ENCODE data around the gene CALML3.

CALML3 gene

DNA sequence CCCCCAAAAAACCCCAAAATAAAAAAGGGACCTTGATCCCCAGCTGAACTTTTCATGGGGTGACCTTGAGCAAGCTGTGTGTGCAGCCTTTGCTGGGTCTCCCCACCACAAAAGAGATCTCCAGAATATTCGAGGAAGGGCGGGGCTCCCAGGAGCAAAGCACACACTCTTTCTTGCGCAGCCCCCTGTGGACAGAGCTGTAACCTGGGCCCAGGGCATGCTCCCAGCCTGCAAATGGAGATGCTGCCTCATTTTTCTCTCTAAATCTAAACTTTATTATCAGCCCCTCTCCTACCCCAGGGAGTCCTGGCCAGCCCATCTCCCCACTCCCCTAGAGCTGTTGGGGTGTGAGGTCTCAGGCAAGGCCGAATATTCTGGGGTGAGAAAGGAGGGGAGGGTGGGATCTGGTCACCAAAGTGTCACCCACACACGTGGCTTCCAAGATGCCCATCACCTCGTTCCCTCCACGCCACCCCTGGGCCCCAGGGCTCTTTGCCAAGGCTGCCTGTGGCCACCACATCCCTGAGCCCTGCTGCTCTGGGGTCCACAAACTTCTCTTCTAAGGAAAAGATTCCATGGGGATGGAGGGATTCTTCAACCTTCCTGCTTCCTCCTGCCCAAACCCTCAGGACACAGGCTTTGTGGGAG is 1.7 kb upstream of the CALML3 start:
- no peaks in the 10 kb centered on the region for H3K36me3 ChIP-seq (ENCODE audit: control insufficient read depth, low read depth, low read length)

DNA sequence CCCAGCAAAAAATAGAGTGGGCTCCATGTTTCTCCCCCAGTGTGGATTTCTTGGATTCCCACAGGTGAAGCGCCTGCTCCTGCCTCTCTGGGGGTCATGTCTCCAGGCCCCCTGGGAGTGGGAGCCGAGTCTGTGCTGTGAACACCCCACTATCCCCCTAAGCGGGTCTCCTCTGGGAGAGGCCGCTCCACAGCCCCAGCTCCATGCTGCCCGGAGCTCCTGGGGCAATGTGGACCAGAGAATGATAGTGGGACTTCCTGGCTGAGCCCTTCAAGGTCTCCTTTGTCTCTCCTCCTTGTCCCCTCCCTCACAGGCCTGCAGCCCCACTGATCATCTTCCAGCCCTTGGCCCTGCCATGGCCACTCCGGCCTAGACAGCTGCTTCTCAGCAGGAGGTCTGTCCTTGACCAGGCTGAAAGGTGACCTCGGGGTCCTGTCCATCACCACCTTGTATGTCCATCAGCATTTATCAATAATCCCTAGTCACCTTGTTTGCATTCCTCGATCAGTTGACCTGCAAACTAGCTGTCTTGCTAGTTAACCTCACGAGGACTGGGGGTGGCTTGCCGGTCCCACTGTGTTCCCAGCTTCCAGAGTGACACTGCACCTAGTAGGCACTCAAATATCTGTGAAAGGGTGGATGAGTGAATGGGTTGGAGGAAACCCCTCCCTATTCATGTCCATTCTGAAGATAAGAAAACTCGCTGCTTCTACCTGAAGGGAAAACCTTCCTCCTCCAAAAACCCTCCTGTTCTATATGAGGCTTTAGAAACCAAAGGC is 776 bp upstream of the CALML3 start:
- Histone ChIP-seq H3K9ac (ENCODE audit: low read length) (no peak overlapping the region), H3K9me3 (ENCODE audit: control insufficient read depth, low read depth, low read length) (no peaks in the 10 kb centered on the region), H3K27ac (ENCODE audit: low read length) (no peak overlapping the region), H3K27me3 (ENCODE audit: control insufficient read depth, insufficient read depth, low read length) (no peaks in the 10 kb centered on the region), H3K4me1 (ENCODE audit: control insufficient read depth, low read depth, low read length) (peaks cover 5% of the 10 kb centered on the region), H3K4me3 (ENCODE audit: low read length) (no peak overlapping the region), H3K36me3 (ENCODE audit: control insufficient read depth, low read depth, low read length) (no peaks in the 10 kb centered on the region)

More for the DNA sequence above, 1.7 kb upstream of the CALML3 start:
- Histone ChIP-seq H3K4me3 (ENCODE audit: low read length) (no peak overlapping the region), H3K9me3 (ENCODE audit: control insufficient read depth, low read depth, low read length) (no peaks in the 10 kb centered on the region), H3K9ac (ENCODE audit: low read length) (no peak overlapping the region), H3K4me1 (ENCODE audit: control insufficient read depth, low read depth, low read length) (peaks cover 5% of the 10 kb centered on the region), H3K27ac (ENCODE audit: low read length) (no peak overlapping the region), H3K27me3 (ENCODE audit: control insufficient read depth, insufficient read depth, low read length) (no peaks in the 10 kb centered on the region)

GRCh38 chr10:5525561-5526341 is 990 bp downstream of the CALML3 start:
- Histone ChIP-seq H3K4me1 (ENCODE audit: control insufficient read depth, low read depth, low read length) (peaks cover 5% of the 10 kb centered on the region), H3K27ac (ENCODE audit: low read length) (no peak overlapping the region), H3K4me3 (ENCODE audit: low read length) (no peak overlapping the region), H3K9ac (ENCODE audit: low read length) (no peak overlapping the region), H3K9me3 (ENCODE audit: control insufficient read depth, low read depth, low read length) (no peaks in the 10 kb centered on the region), H3K36me3 (ENCODE audit: control insufficient read depth, low read depth, low read length) (no peaks in the 10 kb centered on the region), H3K27me3 (ENCODE audit: control insufficient read depth, insufficient read depth, low read length) (no peaks in the 10 kb centered on the region)

DNA sequence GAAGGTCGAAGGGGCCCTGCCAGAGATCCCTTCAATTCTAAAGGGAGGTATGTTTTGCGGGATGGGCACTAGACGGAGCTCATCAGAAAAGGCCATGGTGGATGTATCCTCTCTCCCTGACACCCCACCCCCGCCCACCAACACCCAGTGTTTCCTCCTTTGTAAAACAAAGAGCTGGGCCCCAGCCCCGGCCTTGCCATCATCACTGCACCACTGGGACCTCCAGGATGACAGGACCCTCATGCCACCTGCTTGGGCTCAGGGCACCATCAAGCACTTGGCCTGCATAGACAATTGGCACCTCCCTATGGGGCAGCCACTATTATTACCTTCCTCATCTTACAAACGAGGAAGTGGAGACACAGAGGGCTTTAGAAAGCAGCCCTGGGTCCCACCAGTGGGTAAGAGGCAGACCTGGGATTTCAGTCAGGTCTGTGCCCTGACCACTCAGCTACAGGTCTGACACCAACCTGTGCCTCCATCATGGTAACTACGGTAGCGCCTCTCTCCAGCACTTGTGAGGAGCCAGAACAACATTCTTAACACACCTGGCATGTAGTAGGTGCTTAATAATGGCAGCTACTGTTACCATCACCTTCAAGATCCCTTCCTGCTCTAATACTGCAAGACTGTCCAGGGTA is 2.0 kb downstream of the CALML3 start:
- Histone ChIP-seq H3K36me3 (ENCODE audit: control insufficient read depth, low read depth, low read length) (no peaks in the 10 kb centered on the region), H3K9ac (ENCODE audit: low read length) (no peak overlapping the region), H3K4me1 (ENCODE audit: control insufficient read depth, low read depth, low read length) (peaks cover 5% of the 10 kb centered on the region), H3K27ac (ENCODE audit: low read length) (no peak overlapping the region), H3K4me3 (ENCODE audit: low read length) (no peak overlapping the region), H3K27me3 (ENCODE audit: control insufficient read depth, insufficient read depth, low read length) (no peaks in the 10 kb centered on the region), H3K9me3 (ENCODE audit: control insufficient read depth, low read depth, low read length) (no peaks in the 10 kb centered on the region)

DNA sequence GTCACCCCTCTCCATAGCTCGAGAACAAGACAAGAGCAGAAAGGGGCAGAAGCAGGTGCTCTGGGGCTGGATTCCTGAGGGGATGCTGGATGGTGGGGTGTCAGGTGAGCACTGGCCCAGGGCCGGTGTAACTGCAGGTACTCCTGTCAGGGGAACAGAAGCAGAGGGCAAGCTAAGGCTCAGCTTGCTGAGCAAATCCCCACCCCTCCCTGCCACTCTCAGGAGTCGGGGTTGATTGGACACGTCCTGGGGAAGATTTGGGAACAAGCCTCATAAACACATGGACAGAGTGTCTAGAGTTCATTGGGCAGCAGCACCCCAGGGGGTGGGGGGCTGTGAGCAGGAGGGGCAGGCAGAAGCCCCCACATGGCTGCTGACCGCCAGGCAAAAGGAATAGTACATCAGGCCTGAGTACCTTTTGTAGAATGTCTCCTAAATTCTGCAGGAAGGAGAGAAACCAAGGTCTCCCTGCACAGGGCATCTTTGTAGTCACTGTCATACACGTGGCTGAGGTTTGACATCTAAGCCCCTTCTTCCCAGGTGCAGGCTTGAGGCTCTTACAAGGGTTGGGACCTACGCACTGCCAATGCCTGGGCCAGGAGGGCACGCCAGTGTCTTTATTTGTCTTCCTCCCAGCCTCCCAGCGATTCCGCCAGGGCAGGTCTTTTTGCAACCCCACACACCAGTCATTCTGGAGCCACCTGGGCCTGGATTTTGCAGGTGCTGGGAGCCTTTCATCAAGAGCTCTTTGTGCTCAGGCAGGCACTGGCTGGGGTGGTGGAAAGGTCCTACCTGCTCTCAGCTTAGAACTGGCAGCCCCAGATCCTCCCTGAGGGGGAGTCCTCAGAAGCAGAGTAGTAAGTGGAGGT is 2.8 kb downstream of the CALML3 start:
- Histone ChIP-seq H3K4me1 (ENCODE audit: control insufficient read depth, low read depth, low read length) (peaks cover 5% of the 10 kb centered on the region), H3K9me3 (ENCODE audit: control insufficient read depth, low read depth, low read length) (no peaks in the 10 kb centered on the region), H3K36me3 (ENCODE audit: control insufficient read depth, low read depth, low read length) (no peaks in the 10 kb centered on the region), H3K4me3 (ENCODE audit: low read length) (no peak overlapping the region), H3K9ac (ENCODE audit: low read length) (no peak overlapping the region), H3K27ac (ENCODE audit: low read length) (no peak overlapping the region), H3K27me3 (ENCODE audit: control insufficient read depth, insufficient read depth, low read length) (no peaks in the 10 kb centered on the region)

- no peaks in the 10 kb centered on the region for H3K36me3 ChIP-seq (ENCODE audit: control insufficient read depth, low read depth, low read length)
- peaks cover 5% of the 10 kb centered on the region for H3K4me1 ChIP-seq (ENCODE audit: control insufficient read depth, low read depth, low read length)
- no peak overlapping the region for H3K4me3 ChIP-seq (ENCODE audit: low read length)
- H3K9ac ChIP-seq (ENCODE audit: low read length): no peak overlapping the region
- H3K27me3 ChIP-seq (ENCODE audit: control insufficient read depth, insufficient read depth, low read length): no peaks in the 10 kb centered on the region
- H3K9me3 ChIP-seq (ENCODE audit: control insufficient read depth, low read depth, low read length): no peaks in the 10 kb centered on the region
- H3K27ac ChIP-seq (ENCODE audit: low read length): no peak overlapping the region
These were observed 4.4 kb downstream of the CALML3 start for GRCh38 chr10:5528989-5529701.

DNA sequence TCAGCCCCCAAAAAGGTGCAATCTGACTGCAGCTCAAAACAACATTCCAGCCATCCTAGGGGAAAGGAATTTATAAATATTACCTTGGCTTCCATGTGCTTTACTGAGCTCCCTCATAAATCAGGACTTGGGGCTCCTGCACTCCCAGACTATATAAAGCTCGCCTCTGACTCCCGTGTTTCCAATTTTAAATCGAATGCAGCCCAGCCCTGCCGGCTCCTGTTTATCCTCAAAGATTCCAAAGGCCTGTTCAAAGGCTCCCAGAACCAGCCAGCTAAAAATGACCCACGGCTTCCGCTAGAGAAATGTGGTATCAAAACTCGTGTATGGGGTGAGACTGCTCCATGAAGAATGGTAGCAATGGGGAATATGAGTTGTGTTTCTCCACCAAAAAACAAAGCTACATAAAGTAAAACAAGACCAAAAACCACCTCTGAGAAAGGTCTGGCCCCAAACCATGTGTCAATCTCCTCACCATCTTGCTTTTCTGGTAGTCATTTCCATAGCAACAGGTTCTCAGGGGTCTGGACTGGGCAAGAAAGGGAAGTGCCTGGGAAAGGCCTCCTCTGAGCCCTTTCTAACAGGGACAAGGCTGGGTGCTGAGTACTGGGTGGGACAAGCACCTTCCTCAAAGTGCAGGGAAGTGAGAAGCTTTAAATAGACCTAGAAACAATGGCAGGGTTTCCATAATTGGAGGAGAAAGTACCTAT is 5.1 kb downstream of the CALML3 start:
- Histone ChIP-seq H3K36me3 (ENCODE audit: control insufficient read depth, low read depth, low read length) (no peaks in the 10 kb centered on the region), H3K4me1 (ENCODE audit: control insufficient read depth, low read depth, low read length) (peaks cover 5% of the 10 kb centered on the region), H3K9me3 (ENCODE audit: control insufficient read depth, low read depth, low read length) (no peaks in the 10 kb centered on the region), H3K9ac (ENCODE audit: low read length) (no peak overlapping the region), H3K27me3 (ENCODE audit: control insufficient read depth, insufficient read depth, low read length) (no peaks in the 10 kb centered on the region), H3K27ac (ENCODE audit: low read length) (no peak overlapping the region), H3K4me3 (ENCODE audit: low read length) (no peak overlapping the region)

- Histone ChIP-seq H3K27me3 (ENCODE audit: control insufficient read depth, insufficient read depth, low read length) (no peaks in the 10 kb centered on the region), H3K4me1 (ENCODE audit: control insufficient read depth, low read depth, low read length) (peaks cover 5% of the 10 kb centered on the region), H3K9me3 (ENCODE audit: control insufficient read depth, low read depth, low read length) (no peaks in the 10 kb centered on the region), H3K36me3 (ENCODE audit: control insufficient read depth, low read depth, low read length) (no peaks in the 10 kb centered on the region), H3K9ac (ENCODE audit: low read length) (no peak overlapping the region), H3K4me3 (ENCODE audit: low read length) (no peak overlapping the region), H3K27ac (ENCODE audit: low read length) (no peak overlapping the region)
These were observed 5.6 kb downstream of the CALML3 start for GRCh38 chr10:5530412-5530806.

- Histone ChIP-seq H3K9ac (ENCODE audit: low read length) (no peak overlapping the region), H3K4me3 (ENCODE audit: low read length) (no peak overlapping the region), H3K4me1 (ENCODE audit: control insufficient read depth, low read depth, low read length) (peaks cover 5% of the 10 kb centered on the region), H3K36me3 (ENCODE audit: control insufficient read depth, low read depth, low read length) (no peaks in the 10 kb centered on the region), H3K9me3 (ENCODE audit: control insufficient read depth, low read depth, low read length) (no peaks in the 10 kb centered on the region), H3K27ac (ENCODE audit: low read length) (no peak overlapping the region), H3K27me3 (ENCODE audit: control insufficient read depth, insufficient read depth, low read length) (no peaks in the 10 kb centered on the region)
These were observed 6.2 kb downstream of the CALML3 start for GRCh38 chr10:5530846-5531557.

Data from iPS-18a (cell line).